K562 (cell line): ENCODE measurements around the gene RBP3. TPM values are rescaled to one million over a fixed set of nuclear protein-coding genes. Genes with fewer than 3 reads are reported as not detected.

Experiments
- ATAC-seq: fragments of 200-7000 bp; cut with Tn5 transposase; 3 replicates; pipeline ENCODE4 v1.9.1; 2020; ENCODE audit warnings: moderate library complexity
- BruUV-seq: library from RNA; stranded (reverse); fragments of 400-500 nt; replicated peaks from 2 replicates; lab custom pipeline; 2021; lab: Mats Ljungman, UMichigan
- CTCF ChIA-PET: fragments of 300-600 bp; formaldehyde crosslinking; extraction: SDS; loops from one replicate; lab custom pipeline; 2021; ENCODE audit warnings: low intra/inter-chr PET ratio; lab: Yijun Ruan, JAX
- POLR2A ChIA-PET: fragments of 300-600, 350-650 bp; sonication (Branson Sonifier 250); formaldehyde crosslinking; extraction: SDS; loops from one replicate; lab custom pipeline; 2021; ENCODE audit warnings: antibody characterized with exemption, inconsistent platforms; lab: Yijun Ruan, JAX
- DNase-seq, 4 experiments: peaks; one replicate each; pipeline versions ENCODE4 v3.0.0 to v3.0.0-alpha.2; 2011 to 2018; ENCODE audit warnings: low spot score in 3 of 4, mixed read lengths in 3 of 4; ENCODE audit errors: extremely low read depth in 1 of 4
- FAIRE-seq: peaks from 2 replicates; lab custom pipeline; 2011; peaks lifted over from hg19 to GRCh38; lab: Jason Lieb, UNC
- H2AFZ ChIP-seq: 2 replicates; pipeline ENCODE4 v1.6.0; 2011; ENCODE audit warnings: low read depth, low read length, control low read depth, inconsistent platforms
- H3K27ac ChIP-seq: fragments of 200-600 bp; 3 replicates; pipeline ENCODE4 v1.8.0; 2011; ENCODE audit warnings: low read depth, mild to moderate bottlenecking, control low read depth, inconsistent platforms, low read length, moderate library complexity, mixed read lengths; ENCODE audit errors: extremely low read depth
- H3K27me3 ChIP-seq, 2 experiments: fragments of 300-600 bp in 1 of 2; 2 replicates in 1 of 2; 3 replicates in 1 of 2; pipeline versions ENCODE4 v1.6.0 to v1.8.0; 2011; ENCODE audit warnings: inconsistent platforms in 2 of 2, low read length in 2 of 2, mild to moderate bottlenecking in 1 of 2, mixed read lengths in 1 of 2, moderate library complexity in 1 of 2; ENCODE audit not compliant: control insufficient read depth in 2 of 2, insufficient read depth in 2 of 2
- H3K36me3 ChIP-seq: fragments of 300-600 bp; 3 replicates; pipeline ENCODE4 v1.8.0; 2011; ENCODE audit warnings: mild to moderate bottlenecking, low read length, inconsistent platforms; ENCODE audit not compliant: control insufficient read depth, insufficient read depth
- H3K4me1 ChIP-seq, 2 experiments: fragments of 200-600 bp in 1 of 2; replicated peaks in 1 of 2; 2 replicates in 1 of 2; 3 replicates in 1 of 2; pipeline versions ENCODE4 v1.5.1 to v1.8.0; 2011; ENCODE audit warnings: inconsistent platforms in 2 of 2, low read length in 2 of 2, mild to moderate bottlenecking in 1 of 2, mixed read lengths in 1 of 2, moderate library complexity in 1 of 2; ENCODE audit not compliant: control insufficient read depth in 2 of 2, insufficient read depth in 2 of 2
- H3K4me2 ChIP-seq: 2 replicates; pipeline ENCODE4 v1.6.1; 2011; ENCODE audit warnings: low read length, control low read depth, inconsistent platforms, mixed read lengths; ENCODE audit not compliant: insufficient read depth
- H3K4me3 ChIP-seq: fragments of 200-600 bp; sonication (generic), shearing (Covaris generic); 2 replicates; pipeline ENCODE4 v1.5.1; 2016; ENCODE audit warnings: control low read depth, inconsistent platforms
- H3K79me2 ChIP-seq: fragments of 200-600 bp; 3 replicates; pipeline ENCODE4 v1.8.0; 2011; ENCODE audit warnings: low read length, inconsistent platforms; ENCODE audit not compliant: control insufficient read depth, insufficient read depth
- H3K9ac ChIP-seq, 2 experiments: 2 replicates each; pipeline versions ENCODE4 v1.6.0 to v1.6.1; 2011; ENCODE audit warnings: low read depth in 2 of 2, low read length in 2 of 2, control low read depth in 1 of 2, inconsistent platforms in 1 of 2, mild to moderate bottlenecking in 1 of 2, mixed read lengths in 1 of 2; ENCODE audit not compliant: insufficient read depth in 1 of 2
- H3K9me1 ChIP-seq: one replicate; pipeline ENCODE4 v1.6.0; 2011; ENCODE audit warnings: inconsistent platforms, mild to moderate bottlenecking, low read length, moderate library complexity; ENCODE audit not compliant: control insufficient read depth, insufficient read depth
- H3K9me3 ChIP-seq: replicated peaks from 2 replicates; pipeline ENCODE4 v1.5.1; 2011; ENCODE audit warnings: low read depth, low read length, inconsistent platforms; ENCODE audit not compliant: control insufficient read depth, insufficient read depth
- H4K20me1 ChIP-seq: replicated peaks from 2 replicates; pipeline ENCODE4 v1.6.1; 2011; ENCODE audit warnings: low read length, inconsistent platforms, mixed read lengths; ENCODE audit not compliant: control insufficient read depth, insufficient read depth
- ARID2 ChIP-seq: fragments of 450-650 bp; IDR thresholded peaks from 2 replicates; pipeline ENCODE4 v1.6.1; 2017; ENCODE audit warnings: antibody characterized with exemption, mild to moderate bottlenecking
- BRF2 ChIP-seq: IDR thresholded peaks from 3 replicates; pipeline ENCODE4 v1.6.1; 2011; ENCODE audit warnings: borderline replicate concordance, mild to moderate bottlenecking; ENCODE audit not compliant: insufficient read length, insufficient read depth
- ETV5 ChIP-seq: sonication (generic); formaldehyde crosslinking; IDR thresholded peaks from 2 replicates; pipeline ENCODE4 v1.4.0; 2020; ENCODE audit warnings: low read depth, mild to moderate bottlenecking, missing genetic modification reagents
- GATAD2A ChIP-seq: fragments of 450-650 bp; IDR thresholded peaks from 2 replicates; pipeline ENCODE4 v1.6.1; 2017
- MAFF ChIP-seq: IDR thresholded peaks from 2 replicates; pipeline ENCODE4 v1.6.1; 2012; ENCODE audit warnings: low read length, improper control_type of control experiment
- NCOA2 ChIP-seq, 2 experiments: fragments of 450-650 bp; IDR thresholded peaks; 2 replicates each; pipeline ENCODE4 v1.6.1; 2018; ENCODE audit warnings: mild to moderate bottlenecking in 2 of 2, moderate library complexity in 1 of 2; ENCODE audit not compliant: partially characterized antibody in 2 of 2
- PCBP2 ChIP-seq: fragments of 200-400 bp; formaldehyde crosslinking; IDR thresholded peaks from 2 replicates; pipeline ENCODE4 v1.6.1; 2018; ENCODE audit warnings: low read length, low read depth, mild to moderate bottlenecking, moderate library complexity; ENCODE audit not compliant: poor library complexity, severe bottlenecking
- REST ChIP-seq, 2 experiments: fragments of 450-650 bp; formaldehyde crosslinking in 1 of 2; IDR thresholded peaks; 2 replicates each; pipeline versions ENCODE4 v1.4.0 to v1.6.1; 2014 to 2020; ENCODE audit warnings: mild to moderate bottlenecking in 2 of 2, borderline replicate concordance in 1 of 2, low read depth in 1 of 2
- XRCC4 ChIP-seq: IDR thresholded peaks from one replicate; pipeline ENCODE4 v1.6.1; 2011; ENCODE audit not compliant: insufficient read depth, insufficient read length; ENCODE audit errors: extremely low read depth
- WGBS: fragments of 100-300 bp; shearing (Covaris generic); methylation state at CpG from one replicate; pipeline ENCODE4 v1.1.6; 2016; ENCODE audit warnings: low coverage, mixed read lengths; ENCODE audit not compliant: insufficient coverage; ENCODE audit errors: missing lambda C conversion rate; 5-methylcytosine and 5-hydroxymethylcytosine counted together
- in situ Hi-C: fragments of 300-500 bp; cut with MboI; formaldehyde crosslinking; loops from 4 replicates; pipeline ENCODE4 v1.15.0; 2018; ENCODE audit warnings: inconsistent platforms, mixed read lengths
- intact Hi-C: fragments of 100-400 bp; cut with micrococcal nuclease; formaldehyde crosslinking; loops from 2 replicates; pipeline ENCODE4 v1.14.2; 2022
- polyA plus RNA-seq, 8 experiments: library from polyadenylated mRNA; depleted of rRNA in 4 of 8; stranded (reverse) in 5 of 8; unstranded in 3 of 8; fragments of >200 nt; fragmentation: Nextera tagmentation in 2 of 8; fragmentation: Illumina TruSeq in 1 of 8; extraction: Ambion mirVana in 2 of 8; extraction: Trizol in 1 of 8; gene quantifications; 2 replicates each; pipeline versions ENCODE4 v1.2.1 to v1.2.3, GENCODE V29; 2011 to 2014; ENCODE audit warnings: inconsistent platforms in 1 of 8, missing spikeins in 1 of 8
- total RNA-seq, 7 experiments: library from RNA; depleted of rRNA in 6 of 7; stranded (reverse); fragments of >200 nt in 6 of 7; fragmentation: Illumina TruSeq in 2 of 7; extraction: Trizol in 2 of 7; gene quantifications; 2 replicates each; pipeline versions ENCODE4 v1.2.1 to v1.2.3, GENCODE V29; 2011 to 2021; ENCODE audit warnings: low replicate concordance in 1 of 7
- TF ChIP-seq, protein P1 (sequence below): IDR thresholded peaks from 2 replicates; pipeline ENCODE4 v1.6.1; 2011; ENCODE audit not compliant: insufficient read length; ENCODE audit errors: extremely low read depth
- TF ChIP-seq, protein P2 (sequence below): fragments of 250-450 bp; sonication (Bioruptor Pico); IDR thresholded peaks from 2 replicates; pipeline ENCODE4 v1.8.0; 2021; ENCODE audit warnings: mild to moderate bottlenecking, moderate library complexity

The RBP3 gene
- total and polyA plus RNA-seq, 9 of the 15 experiments (the other 6 are each of a cell fraction or from before 2014, with no cell fraction given) = not detected

DNA sequence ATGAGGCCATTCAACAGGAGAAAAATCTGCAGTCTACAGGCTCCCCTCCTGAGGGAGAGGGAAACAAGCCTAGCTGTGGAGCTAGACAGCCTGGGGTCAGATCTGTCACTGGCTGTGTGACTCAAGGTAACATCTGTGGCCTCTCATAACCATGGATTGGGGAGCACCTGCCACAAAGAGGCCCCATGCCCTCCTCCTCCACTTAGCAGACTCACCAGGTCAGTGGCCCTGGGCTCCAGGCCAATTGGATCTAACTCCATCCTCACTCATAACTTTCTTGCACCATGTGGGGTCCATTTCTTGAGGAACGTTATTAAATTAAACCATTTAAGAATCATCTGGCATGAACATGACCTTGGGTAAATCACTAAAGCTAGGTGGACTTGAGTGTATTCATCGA, 46.3 kb upstream of the RBP3 start:
- no peaks in the 10 kb centered on the region for H3K79me2 ChIP-seq
- WGBS = 0% methylated on average over 2 of the region's 2 CpGs
- CTCF ChIA-PET = interaction anchor here (0.5 kb wide), 1 partner anchor 14 kb away, joined by 3 read pairs; no protein-coding TSS in a partner anchor

More for the DNA sequence above, 46.3 kb upstream of the RBP3 start:
- Histone ChIP-seq H3K36me3 (no peaks in the 10 kb centered on the region), H3K27me3 (peaks cover 20 to 47% of the 10 kb centered on the region in 2 experiments), H3K9ac (no peak overlapping the region), H4K20me1 (0 out of 2 replicates have a peak, but pooled peaks cover 13% of the 10 kb centered on the region), H2AFZ (no peak overlapping the region), H3K9me1 (no peaks in the 10 kb centered on the region), H3K4me3 (no peak overlapping the region), H3K27ac (no peak overlapping the region), H3K4me1 (peaks cover 11 to 23% of the 10 kb centered on the region in 2 experiments; a peak in 4 of 5 replicates), H3K4me2 (no peak overlapping the region), H3K9me3 (no peaks in the 10 kb centered on the region)
- TF ChIP-seq XRCC4 (no peak), ETV5 (CRISPR knock-in tag) (no peak), PCBP2 (no peak), MAFF (no peak), BRF2 (no peak), REST (IDR thresholded peaks at IDR 0.05; ENCODE audit: borderline replicate concordance) (no peak), REST (CRISPR knock-in tag; IDR thresholded peaks at IDR 0.05; ENCODE audit: low read depth) (no peak), GATAD2A (no peak), ARID2 (no peak), NCOA2 (IDR thresholded peaks at IDR 0.05; ENCODE audit: partially characterized antibody in 2 of 2) (no peak)
- TF ChIP-seq, protein P1, sequence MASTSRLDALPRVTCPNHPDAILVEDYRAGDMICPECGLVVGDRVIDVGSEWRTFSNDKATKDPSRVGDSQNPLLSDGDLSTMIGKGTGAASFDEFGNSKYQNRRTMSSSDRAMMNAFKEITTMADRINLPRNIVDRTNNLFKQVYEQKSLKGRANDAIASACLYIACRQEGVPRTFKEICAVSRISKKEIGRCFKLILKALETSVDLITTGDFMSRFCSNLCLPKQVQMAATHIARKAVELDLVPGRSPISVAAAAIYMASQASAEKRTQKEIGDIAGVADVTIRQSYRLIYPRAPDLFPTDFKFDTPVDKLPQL = no peak
- TF ChIP-seq, protein P2, sequence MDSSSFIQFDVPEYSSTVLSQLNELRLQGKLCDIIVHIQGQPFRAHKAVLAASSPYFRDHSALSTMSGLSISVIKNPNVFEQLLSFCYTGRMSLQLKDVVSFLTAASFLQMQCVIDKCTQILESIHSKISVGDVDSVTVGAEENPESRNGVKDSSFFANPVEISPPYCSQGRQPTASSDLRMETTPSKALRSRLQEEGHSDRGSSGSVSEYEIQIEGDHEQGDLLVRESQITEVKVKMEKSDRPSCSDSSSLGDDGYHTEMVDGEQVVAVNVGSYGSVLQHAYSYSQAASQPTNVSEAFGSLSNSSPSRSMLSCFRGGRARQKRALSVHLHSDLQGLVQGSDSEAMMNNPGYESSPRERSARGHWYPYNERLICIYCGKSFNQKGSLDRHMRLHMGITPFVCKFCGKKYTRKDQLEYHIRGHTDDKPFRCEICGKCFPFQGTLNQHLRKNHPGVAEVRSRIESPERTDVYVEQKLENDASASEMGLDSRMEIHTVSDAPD (CRISPR knock-in tag) = no peak
- ATAC-seq (no peak), DNase-seq (no peak), FAIRE-seq (no peak)
- intact Hi-C loops (no loop called here), in situ Hi-C loops (no loop called here)
- BruUV-seq = no TSS peak
- POLR2A ChIA-PET = no interaction called here
